HEK293T (cell line): Measurements from ENCODE around the gene ACTN4.

ENCODE experiments used
- CTCF ChIA-PET: fragments of 350-600 bp; formaldehyde crosslinking; extraction: SDS; loops from one replicate; lab custom pipeline; 2021; ENCODE audit warnings: antibody characterized with exemption, inconsistent platforms; lab: Yijun Ruan, JAX
- POLR2A ChIA-PET: fragments of 350-600 bp; formaldehyde crosslinking; extraction: SDS; loops from one replicate; lab custom pipeline; 2020; ENCODE audit warnings: antibody characterized with exemption, inconsistent platforms; lab: Yijun Ruan, JAX
- DNase-seq: peaks from one replicate; pipeline ENCODE4 v3.0.0; 2012; ENCODE audit warnings: mixed read lengths; ENCODE audit errors: extremely low spot score
- ARNT ChIP-seq: fragments of 450-650 bp; IDR thresholded peaks from 2 replicates; pipeline ENCODE4 v1.6.1; 2017; ENCODE audit warnings: mild to moderate bottlenecking
- BHLHE40 ChIP-seq: fragments of 450-650 bp; IDR thresholded peaks from 2 replicates; pipeline ENCODE4 v1.6.1; 2016; ENCODE audit warnings: mild to moderate bottlenecking, moderate library complexity, borderline replicate concordance
- CTBP1 ChIP-seq: fragments of 450-650 bp; IDR thresholded peaks from 2 replicates; pipeline ENCODE4 v1.6.1; 2016; ENCODE audit warnings: borderline replicate concordance
- ELF4 ChIP-seq: fragments of 450-650 bp; IDR thresholded peaks from 2 replicates; pipeline ENCODE4 v1.6.1; 2017; ENCODE audit warnings: antibody characterized with exemption
- FOXA1 ChIP-seq: fragments of 450-650 bp; IDR thresholded peaks from 2 replicates; pipeline ENCODE4 v1.6.1; 2016; ENCODE audit warnings: mild to moderate bottlenecking
- FOXK2 ChIP-seq: fragments of 450-650 bp; IDR thresholded peaks from 2 replicates; pipeline ENCODE4 v1.6.1; 2016; ENCODE audit warnings: mild to moderate bottlenecking
- FOXM1 ChIP-seq: fragments of 450-650 bp; IDR thresholded peaks from 2 replicates; pipeline ENCODE4 v1.6.1; 2017; ENCODE audit warnings: mild to moderate bottlenecking, borderline replicate concordance
- HDGF ChIP-seq: fragments of 450-650 bp; IDR thresholded peaks from 2 replicates; pipeline ENCODE4 v1.6.1; 2017; ENCODE audit warnings: antibody characterized with exemption, borderline replicate concordance
- L3MBTL2 ChIP-seq: fragments of 450-650 bp; conservative IDR thresholded peaks from 2 replicates; pipeline ENCODE4 v1.6.1; 2016; ENCODE audit warnings: mild to moderate bottlenecking
- LEF1 ChIP-seq: fragments of 450-650 bp; IDR thresholded peaks from 2 replicates; pipeline ENCODE4 v1.6.1; 2017; ENCODE audit warnings: mild to moderate bottlenecking, borderline replicate concordance
- NFRKB ChIP-seq: fragments of 450-650 bp; IDR thresholded peaks from 2 replicates; pipeline ENCODE4 v1.6.1; 2016; ENCODE audit warnings: mild to moderate bottlenecking, moderate library complexity
- SP1 ChIP-seq: fragments of 450-650 bp; IDR thresholded peaks from 2 replicates; pipeline ENCODE4 v1.6.1; 2017
- SUZ12 ChIP-seq: fragments of 450-650 bp; IDR thresholded peaks from 2 replicates; pipeline ENCODE4 v1.6.1; 2016; ENCODE audit warnings: mild to moderate bottlenecking
- TARDBP ChIP-seq: fragments of 450-650 bp; IDR thresholded peaks from 2 replicates; pipeline ENCODE4 v1.6.1; 2016
- ZNF384 ChIP-seq: fragments of 450-650 bp; IDR thresholded peaks from 2 replicates; pipeline ENCODE4 v1.6.1; 2016
- TF ChIP-seq, protein P1 (sequence below): fragments of 450-650 bp; IDR thresholded peaks from 2 replicates; pipeline ENCODE4 v1.6.1; 2016

Gene ACTN4

GRCh38 chr19:38735257-38735686 lies 87.8 kb downstream of the ACTN4 start:
- ChIA-PET CTCF (no interaction called here), POLR2A (interaction anchor here (1.0 to 1.4 kb wide), 5 partner anchors 88 to 195 kb away, joined by 3 to 5 read pairs (median 4); partner anchors contain the start of genes ECH1, EIF3K, MRPS12 and SARS2)
- peak; percentile 45 for DNase-seq
- TF ChIP-seq LEF1 (no peak), L3MBTL2 (no peak), FOXK2 (no peak), NFRKB (no peak), SP1 (0 out of 2 replicates have a peak, but pooled peaks have one; percentile 30)

GRCh38 chr19:38736036-38736412 lies 88.6 kb downstream of the ACTN4 start:
- TF ChIP-seq NFRKB = no peak
- no peak for TF ChIP-seq LEF1
- no peak for TF ChIP-seq TARDBP
- TF ChIP-seq HDGF = no peak
- TF ChIP-seq BHLHE40 = no peak
- DNase-seq = peak; percentile 66
- ChIA-PET POLR2A (interaction anchor here (1.2 kb wide), 1 partner anchor 195 kb away, joined by 3 read pairs; the partner anchor contains the start of genes MRPS12 and SARS2), CTCF (no interaction called here)

DNA sequence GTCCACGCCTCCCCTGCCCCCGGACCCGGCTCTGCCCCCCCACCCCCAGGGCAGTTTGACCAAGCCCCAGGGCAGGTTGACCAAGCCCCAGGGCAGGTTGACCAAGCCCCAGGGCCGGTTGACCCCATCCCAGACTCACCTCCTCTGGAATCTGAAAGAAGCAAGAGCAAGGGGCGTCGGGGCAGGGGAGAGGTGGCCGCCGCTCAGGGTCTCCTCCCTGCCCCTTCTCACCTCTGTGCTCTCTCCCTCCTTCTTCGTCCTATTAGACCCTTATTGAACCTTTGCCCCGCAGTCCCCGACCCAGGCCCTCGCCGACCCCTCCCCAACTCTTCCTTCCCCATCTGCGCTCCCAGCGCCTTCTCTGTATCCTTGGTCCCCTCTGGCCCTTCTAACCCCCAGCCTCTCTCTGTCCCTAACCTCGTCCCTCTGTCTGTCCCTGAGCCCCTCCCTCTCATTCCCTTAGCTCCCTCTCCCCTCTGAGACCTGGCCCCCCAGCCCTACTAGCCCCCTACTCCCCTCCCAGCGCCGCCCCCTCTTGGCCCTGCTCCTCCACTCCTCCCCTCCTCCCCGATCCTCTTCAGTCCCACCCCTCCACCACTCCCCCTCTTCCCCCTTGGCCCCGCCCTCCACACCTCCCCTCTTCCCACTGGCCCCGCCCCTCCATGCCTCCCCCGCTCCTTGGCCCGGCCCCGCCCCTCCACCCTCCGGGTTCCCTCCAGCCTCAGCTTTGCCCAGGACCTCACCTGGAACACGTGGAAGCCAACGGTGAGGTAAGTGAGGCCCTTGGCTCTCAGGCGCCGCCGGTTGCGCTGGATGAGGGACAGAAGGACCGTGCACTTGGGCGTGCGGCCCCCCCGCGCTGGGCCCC lies 89.2 kb downstream of the ACTN4 start:
- CTCF ChIA-PET = no interaction called here
- POLR2A ChIA-PET = interaction anchor here (1.0 kb wide), 1 partner anchor 194 kb away, joined by 4 read pairs; the partner anchor contains the start of genes MRPS12 and SARS2
- DNase-seq = peak; percentile 79
- TF ChIP-seq BHLHE40 (no peak), ARNT (no peak), ELF4 (no peak), FOXK2 (no peak), NFRKB (no peak), L3MBTL2 (no peak), HDGF (no peak), LEF1 (no peak), SUZ12 (no peak), CTBP1 (no peak)
- TF ChIP-seq, protein P1, sequence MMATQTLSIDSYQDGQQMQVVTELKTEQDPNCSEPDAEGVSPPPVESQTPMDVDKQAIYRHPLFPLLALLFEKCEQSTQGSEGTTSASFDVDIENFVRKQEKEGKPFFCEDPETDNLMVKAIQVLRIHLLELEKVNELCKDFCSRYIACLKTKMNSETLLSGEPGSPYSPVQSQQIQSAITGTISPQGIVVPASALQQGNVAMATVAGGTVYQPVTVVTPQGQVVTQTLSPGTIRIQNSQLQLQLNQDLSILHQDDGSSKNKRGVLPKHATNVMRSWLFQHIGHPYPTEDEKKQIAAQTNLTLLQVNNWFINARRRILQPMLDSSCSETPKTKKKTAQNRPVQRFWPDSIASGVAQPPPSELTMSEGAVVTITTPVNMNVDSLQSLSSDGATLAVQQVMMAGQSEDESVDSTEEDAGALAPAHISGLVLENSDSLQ = no peak

DNA sequence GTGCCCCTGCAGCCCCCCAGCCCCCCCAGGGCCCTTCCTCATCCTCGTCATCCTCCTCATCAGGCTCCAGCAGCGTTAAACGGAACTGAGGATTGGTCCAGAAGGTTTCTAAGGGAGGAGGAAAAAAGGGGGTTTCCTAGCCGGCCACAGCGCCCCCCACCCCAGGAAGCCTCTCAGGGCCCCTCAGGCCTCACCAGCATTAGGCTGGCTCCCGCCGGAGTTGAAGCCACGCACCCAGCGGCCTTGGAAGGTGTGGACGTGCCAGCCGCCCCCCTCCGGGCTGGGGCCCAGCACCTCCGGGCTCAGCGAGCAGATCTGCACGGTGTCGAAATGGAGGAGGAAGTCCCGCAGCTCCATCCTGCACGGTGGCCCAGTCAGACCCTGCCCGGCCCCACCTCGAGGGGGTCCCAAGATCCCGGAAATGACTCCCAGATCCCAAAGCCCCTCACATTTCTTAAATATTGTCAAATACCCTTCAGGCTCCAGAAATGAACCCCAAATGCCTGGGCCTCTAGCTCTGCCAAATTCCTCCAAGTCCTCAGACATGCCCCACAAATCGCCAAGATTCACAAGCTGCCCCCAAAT lies 89.9 kb downstream of the ACTN4 start:
- TF ChIP-seq, protein P1 = no peak
- no peak for TF ChIP-seq FOXA1
- CTCF ChIA-PET = no interaction called here
- POLR2A ChIA-PET = interaction anchor here (1.0 kb wide), 1 partner anchor 193 kb away, joined by 4 read pairs; the partner anchor contains the start of genes MRPS12 and SARS2
- no peak for DNase-seq

- POLR2A ChIA-PET = no interaction called here
- DNase-seq = no peak
- CTCF ChIA-PET = no interaction called here
- TF ChIP-seq TARDBP (no peak), HDGF (no peak), L3MBTL2 (no peak), FOXM1 (no peak), SUZ12 (no peak), CTBP1 (no peak), BHLHE40 (no peak), ELF4 (no peak), FOXA1 (no peak), ZNF384 (no peak), NFRKB (no peak), SP1 (no peak), FOXK2 (no peak)
- TF ChIP-seq, protein P1 = no peak
These were observed 90.7 kb downstream of the ACTN4 start for GRCh38 chr19:38737921-38738737.
